ENCODE data around the gene RAET1G.

- TF ChIP-seq CTCF (IDR thresholded peaks at IDR 0.05; ENCODE audit: extremely low read depth in 1 of 2, insufficient read depth in 1 of 2, low read depth in 1 of 2, low read length in 2 of 2) (no peak), EZH2 (IDR thresholded peaks at IDR 0.05; ENCODE audit: borderline replicate concordance, low read depth, low read length, severe bottlenecking) (no peak), POLR2A (IDR thresholded peaks at IDR 0.05; ENCODE audit: low read depth, low read length) (no peak), MYC (IDR thresholded peaks at IDR 0.05; ENCODE audit: low read depth, low read length) (no peak), FOS (IDR thresholded peaks at IDR 0.05; ENCODE audit: borderline replicate concordance, insufficient read depth, low read length) (no peak), GATA2 (IDR thresholded peaks at IDR 0.05; ENCODE audit: insufficient read depth, insufficient read length, low read depth, low read length) (no peak), POLR2AphosphoS5 (IDR thresholded peaks at IDR 0.05; ENCODE audit: insufficient read depth, low read depth, low read length) (no peak)
Measured at GRCh38 chr6:149895048-149895590, 27.8 kb downstream of the RAET1G start.

Measured in endothelial cell of umbilical vein (primary cell).